Vagina (tissue), 2 donors: Measurements from ENCODE around the gene TRAT1.

Source experiments
- CTCF ChIP-seq, 3 experiments: fragments of 450-650 bp in 2 of 3; fragments of 200-600 bp in 1 of 3; sonication (generic) in 1 of 3; IDR thresholded peaks; one replicate each; pipeline ENCODE4 v1.5.1; 2017 to 2019; ENCODE audit warnings: antibody characterized with exemption in 3 of 3, mild to moderate bottlenecking in 2 of 3, moderate library complexity in 2 of 3
- POLR2A ChIP-seq, 2 donors: fragments of 450-650 bp; IDR thresholded peaks; one replicate each; pipeline ENCODE4 v1.6.1; 2017; ENCODE audit warnings: antibody characterized with exemption in 2 of 2, mild to moderate bottlenecking in 2 of 2, moderate library complexity in 2 of 2
- POLR2AphosphoS5 ChIP-seq, 2 donors: sonication (generic); formaldehyde crosslinking; IDR thresholded peaks; one replicate each; pipeline ENCODE4 v1.9.0; 2017; ENCODE audit warnings: antibody characterized with exemption in 2 of 2, mild to moderate bottlenecking in 2 of 2, low read depth in 1 of 2; ENCODE audit not compliant: insufficient read depth in 1 of 2

DNA sequence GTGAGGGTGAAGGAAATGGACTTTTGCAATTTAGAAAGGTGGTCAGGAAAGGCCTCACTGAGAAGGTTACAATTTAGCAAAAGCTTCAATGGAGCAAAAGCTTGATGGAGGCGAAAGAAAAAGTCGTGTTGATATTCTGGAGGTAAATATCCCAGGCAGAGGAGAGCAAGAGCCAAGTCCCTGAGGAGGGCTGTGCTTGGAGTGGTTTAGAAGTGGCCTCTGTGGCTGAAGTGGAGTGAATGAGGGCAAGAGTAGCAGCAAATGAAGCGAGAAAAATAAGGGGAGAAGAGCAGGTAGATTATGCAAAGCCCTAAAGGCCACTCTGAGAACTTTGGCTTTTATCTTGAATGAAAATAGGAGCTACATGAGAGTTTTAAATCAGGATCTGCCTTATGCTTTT lies 76.9 kb downstream of the TRAT1 start:
- no peak for TF ChIP-seq CTCF (IDR thresholded peaks at IDR 0.05)
- TF ChIP-seq POLR2AphosphoS5 (IDR thresholded peaks at IDR 0.05; ENCODE audit: insufficient read depth in 1 of 2, low read depth in 1 of 2): no peak
- TF ChIP-seq POLR2A (IDR thresholded peaks at IDR 0.05): no peak
